GM12878 (cell line): ENCODE data around the gene COL3A1. TPM values are rescaled to one million over a fixed set of nuclear protein-coding genes. Genes with fewer than 3 reads are reported as not detected.

ENCODE experiments used
- ATAC-seq: fragments of 200-7000 bp; cut with Tn5 transposase; 3 replicates; pipeline ENCODE4 v1.9.1; 2020; ENCODE audit warnings: mild to moderate bottlenecking, moderate library complexity
- BruUV-seq: library from RNA; stranded (reverse); fragments of 400-500 nt; replicated peaks from 2 replicates; lab custom pipeline; 2021; lab: Mats Ljungman, UMichigan
- CTCF ChIA-PET: fragments of 300-600 bp; sonication (Branson Sonifier 250); formaldehyde crosslinking; extraction: SDS; loops from one replicate; lab custom pipeline; 2021; ENCODE audit warnings: inconsistent platforms; lab: Yijun Ruan, JAX
- POLR2A ChIA-PET: fragments of 350-600 bp; formaldehyde crosslinking; extraction: SDS; loops from one replicate; lab custom pipeline; 2021; ENCODE audit warnings: inconsistent platforms; lab: Charles Lee
- RAD21 ChIA-PET: fragments of 300-600 bp; sonication (Branson Sonifier 250); formaldehyde crosslinking; loops from one replicate; lab custom pipeline; 2023; ENCODE audit warnings: antibody characterized with exemption; ENCODE audit not compliant: unreplicated experiment; lab: Charles Lee
- SMC1A ChIA-PET: fragments of 300-600 bp; sonication (Branson Sonifier 250); formaldehyde crosslinking; loops from one replicate; lab custom pipeline; 2023; ENCODE audit not compliant: unreplicated experiment, uncharacterized antibody; lab: Charles Lee
- DNase-seq: peaks from one replicate; pipeline ENCODE4 v3.0.0-alpha.2; 2011; ENCODE audit warnings: low read depth, low spot score
- FAIRE-seq: peaks from 3 replicates; lab custom pipeline; 2011; peaks lifted over from hg19 to GRCh38; lab: Jason Lieb, UNC
- H2AFZ ChIP-seq: 2 replicates; pipeline ENCODE4 v1.6.0; 2011; ENCODE audit warnings: low read depth, low read length, control low read depth; ENCODE audit not compliant: control insufficient read depth
- H3K27ac ChIP-seq: 2 replicates; pipeline ENCODE4 v1.5.1; 2011; ENCODE audit warnings: control low read depth; ENCODE audit not compliant: control insufficient read depth, insufficient read depth
- H3K27me3 ChIP-seq, 2 experiments: replicated peaks in 1 of 2; 2 replicates each; pipeline versions ENCODE4 v1.6.0 to v1.6.1; 2011; ENCODE audit warnings: low read length in 1 of 2; ENCODE audit not compliant: control insufficient read depth in 2 of 2, insufficient read depth in 2 of 2
- H3K36me3 ChIP-seq, 2 experiments: 2 replicates each; pipeline ENCODE4 v1.5.1; 2011; ENCODE audit warnings: low read length in 1 of 2; ENCODE audit not compliant: control insufficient read depth in 2 of 2, insufficient read depth in 2 of 2
- H3K4me1 ChIP-seq: 2 replicates; pipeline ENCODE4 v1.6.1; 2011; ENCODE audit warnings: mild to moderate bottlenecking, low read length, moderate library complexity, mixed read lengths; ENCODE audit not compliant: control insufficient read depth, insufficient read depth
- H3K4me2 ChIP-seq: 2 replicates; pipeline ENCODE4 v1.6.0; 2011; ENCODE audit warnings: control low read depth; ENCODE audit not compliant: control insufficient read depth, insufficient read depth
- H3K4me3 ChIP-seq: fragments of 200-600 bp; sonication (generic); 2 replicates; pipeline ENCODE4 v1.5.1; 2016
- H3K79me2 ChIP-seq: 2 replicates; pipeline ENCODE4 v1.6.0; 2011; ENCODE audit warnings: low read length; ENCODE audit not compliant: control insufficient read depth, insufficient read depth
- H3K9ac ChIP-seq: 2 replicates; pipeline ENCODE4 v1.8.0; 2011; ENCODE audit warnings: low read length, control low read depth, mixed read lengths; ENCODE audit not compliant: control insufficient read depth, insufficient read depth
- H3K9me3 ChIP-seq: replicated peaks from 3 replicates; pipeline ENCODE4 v1.5.1; 2011; ENCODE audit warnings: mild to moderate bottlenecking, low read length; ENCODE audit not compliant: control insufficient read depth, insufficient read depth
- H4K20me1 ChIP-seq: 2 replicates; pipeline ENCODE4 v1.6.0; 2011; ENCODE audit not compliant: control insufficient read depth, insufficient read depth
- EED ChIP-seq: sonication (generic); IDR thresholded peaks from 2 replicates; pipeline ENCODE4 v1.6.1; 2016; ENCODE audit warnings: antibody characterized with exemption, low read depth
- IKZF1 ChIP-seq: fragments of 450-650 bp; conservative IDR thresholded peaks from 2 replicates; pipeline ENCODE4 v1.6.1; 2017; ENCODE audit warnings: antibody characterized with exemption, mild to moderate bottlenecking
- JUNB ChIP-seq: IDR thresholded peaks from 2 replicates; pipeline ENCODE4 v1.6.1; 2016; ENCODE audit warnings: antibody characterized with exemption, mild to moderate bottlenecking
- SIX5 ChIP-seq: IDR thresholded peaks from 2 replicates; pipeline ENCODE4 v1.6.1; 2011; ENCODE audit warnings: mild to moderate bottlenecking, low read depth, low read length, moderate library complexity; ENCODE audit not compliant: severe bottlenecking
- SP1 ChIP-seq: IDR thresholded peaks from one replicate; pipeline ENCODE4 v1.6.1; 2011; ENCODE audit warnings: low read depth, low read length
- STAT1 ChIP-seq: fragments of 450-650 bp; conservative IDR thresholded peaks from 2 replicates; pipeline ENCODE4 v1.6.1; 2014; ENCODE audit warnings: antibody characterized with exemption, mild to moderate bottlenecking
- ZSCAN29 ChIP-seq: fragments of 450-650 bp; IDR thresholded peaks from 2 replicates; pipeline ENCODE4 v1.6.1; 2017; ENCODE audit warnings: mild to moderate bottlenecking, moderate library complexity
- WGBS: methylation state at CpG from one replicate; pipeline ENCODE4 v1.1.6; 2016; ENCODE audit warnings: low lambda C conversion rate; ENCODE audit not compliant: insufficient replicate concordance, insufficient coverage; ENCODE audit errors: missing lambda C conversion rate; 5-methylcytosine and 5-hydroxymethylcytosine counted together
- in situ Hi-C: fragments of 300-500 bp; cut with MboI; formaldehyde crosslinking; loops from 9 replicates; pipeline ENCODE4 v1.14.3; 2018; ENCODE audit warnings: mixed read lengths
- intact Hi-C: fragments of 100-400 bp; cut with micrococcal nuclease; formaldehyde crosslinking; loops from one replicate; pipeline ENCODE4 v1.14.2; 2022; ENCODE audit not compliant: unreplicated experiment
- polyA plus RNA-seq, 11 experiments: library from polyadenylated mRNA; depleted of rRNA in 4 of 11; unstranded in 6 of 11; stranded (reverse) in 5 of 11; fragments of >200 nt; fragmentation: Nextera tagmentation in 4 of 11; fragmentation: Illumina TruSeq in 1 of 11; extraction: Ambion mirVana in 4 of 11; extraction: Trizol in 1 of 11; gene quantifications; 1 replicate in 1 of 11; 2 replicates in 10 of 11; pipeline versions ENCODE4 v1.2.1 to v1.2.3, GENCODE V29; 2011 to 2016; ENCODE audit warnings: inconsistent platforms in 2 of 11, missing spikeins in 2 of 11, low read depth in 1 of 11
- total RNA-seq, 4 experiments: library from RNA; depleted of rRNA in 3 of 4; stranded (reverse); fragments of >200 nt in 3 of 4; fragmentation: Illumina TruSeq in 1 of 4; extraction: Trizol in 1 of 4; gene quantifications; 2 replicates each; pipeline versions ENCODE4 v1.2.1 to v1.2.3, GENCODE V29; 2013 to 2021
- TF ChIP-seq, protein P1 (sequence below): IDR thresholded peaks from 2 replicates; pipeline ENCODE4 v1.6.1; 2012; ENCODE audit warnings: low read depth, low read length, improper control_type of control experiment
- TF ChIP-seq, protein P2 (sequence below): IDR thresholded peaks from 2 replicates; pipeline ENCODE4 v1.6.1; 2011; ENCODE audit warnings: borderline replicate concordance, low read depth, mild to moderate bottlenecking, moderate library complexity, mixed read lengths, low read length; ENCODE audit not compliant: insufficient read depth; ENCODE audit errors: extremely low read length
- TF ChIP-seq, protein P3 (sequence below): IDR thresholded peaks from 2 replicates; pipeline ENCODE4 v1.6.1; 2011; ENCODE audit warnings: borderline replicate concordance, low read depth, mild to moderate bottlenecking, moderate library complexity, low read length; ENCODE audit not compliant: insufficient read depth, poor library complexity, severe bottlenecking

The COL3A1 gene
- total and polyA plus RNA-seq, 10 of the 15 experiments (the other 5 are each of a cell fraction or from before 2014, with no cell fraction given): 0.04 to 0.67 (median 0.10) TPM; not detected in 2

DNA sequence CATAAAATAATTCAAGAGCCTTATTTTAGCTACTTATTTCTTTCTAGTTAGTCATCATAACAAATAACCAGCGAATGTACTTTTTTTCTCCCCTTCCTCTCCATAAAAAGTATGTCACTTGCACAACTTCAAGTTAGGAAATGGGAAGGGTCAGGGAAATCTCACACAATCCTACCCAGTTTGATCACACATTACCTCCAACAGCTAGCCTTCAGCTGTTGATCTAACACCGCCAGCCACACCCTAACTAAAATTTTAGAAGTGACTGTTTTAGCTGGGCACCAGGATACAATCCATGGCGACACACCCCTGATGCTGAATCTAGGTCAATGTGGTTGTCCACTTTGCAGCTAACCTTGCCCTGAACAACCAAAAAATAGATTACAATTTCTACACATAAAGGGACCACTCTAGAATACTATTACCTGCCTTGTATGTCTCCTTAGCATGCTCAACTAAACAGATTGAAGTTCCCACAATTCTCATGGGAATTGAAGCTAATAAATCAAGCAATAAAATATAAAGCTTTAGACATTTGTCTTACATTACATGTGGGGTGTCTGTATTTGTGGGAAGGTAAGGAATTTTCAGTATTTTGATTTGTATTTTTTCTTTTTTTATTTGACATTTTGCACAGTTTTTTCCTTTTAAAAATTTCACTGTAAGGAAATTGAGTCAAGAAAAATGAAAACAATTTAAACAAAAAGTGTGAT lies 7.3 kb upstream of the COL3A1 start:
- no peak for FAIRE-seq
- no peak overlapping the region for H3K27ac ChIP-seq
- no peak overlapping the region for H3K4me2 ChIP-seq
- no peak for DNase-seq
- no peaks in the 10 kb centered on the region for H3K27me3 ChIP-seq
- TF ChIP-seq SIX5 (no peak), ZSCAN29 (no peak), IKZF1 (no peak), SP1 (no peak), STAT1 (no peak), JUNB (no peak), EED (no peak)
- TF ChIP-seq, protein P1, sequence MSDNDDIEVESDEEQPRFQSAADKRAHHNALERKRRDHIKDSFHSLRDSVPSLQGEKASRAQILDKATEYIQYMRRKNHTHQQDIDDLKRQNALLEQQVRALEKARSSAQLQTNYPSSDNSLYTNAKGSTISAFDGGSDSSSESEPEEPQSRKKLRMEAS: no peak
- TF ChIP-seq, protein P2, sequence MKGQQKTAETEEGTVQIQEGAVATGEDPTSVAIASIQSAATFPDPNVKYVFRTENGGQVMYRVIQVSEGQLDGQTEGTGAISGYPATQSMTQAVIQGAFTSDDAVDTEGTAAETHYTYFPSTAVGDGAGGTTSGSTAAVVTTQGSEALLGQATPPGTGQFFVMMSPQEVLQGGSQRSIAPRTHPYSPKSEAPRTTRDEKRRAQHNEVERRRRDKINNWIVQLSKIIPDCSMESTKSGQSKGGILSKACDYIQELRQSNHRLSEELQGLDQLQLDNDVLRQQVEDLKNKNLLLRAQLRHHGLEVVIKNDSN: no peak
- TF ChIP-seq, protein P3, sequence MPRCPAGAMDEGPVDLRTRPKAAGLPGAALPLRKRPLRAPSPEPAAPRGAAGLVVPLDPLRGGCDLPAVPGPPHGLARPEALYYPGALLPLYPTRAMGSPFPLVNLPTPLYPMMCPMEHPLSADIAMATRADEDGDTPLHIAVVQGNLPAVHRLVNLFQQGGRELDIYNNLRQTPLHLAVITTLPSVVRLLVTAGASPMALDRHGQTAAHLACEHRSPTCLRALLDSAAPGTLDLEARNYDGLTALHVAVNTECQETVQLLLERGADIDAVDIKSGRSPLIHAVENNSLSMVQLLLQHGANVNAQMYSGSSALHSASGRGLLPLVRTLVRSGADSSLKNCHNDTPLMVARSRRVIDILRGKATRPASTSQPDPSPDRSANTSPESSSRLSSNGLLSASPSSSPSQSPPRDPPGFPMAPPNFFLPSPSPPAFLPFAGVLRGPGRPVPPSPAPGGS: no peak
- RAD21 ChIA-PET: interaction anchor here (1.2 kb wide), 1 partner anchor 11 kb away, joined by 5 read pairs; no protein-coding TSS in a partner anchor
- POLR2A ChIA-PET: no interaction called here
- CTCF ChIA-PET: interaction anchor here (1.2 to 3.3 kb wide), 4 partner anchors 9 to 18 kb away, joined by 3 to 11 read pairs (median 7); no protein-coding TSS in a partner anchor
- H3K4me1 ChIP-seq: no peaks in the 10 kb centered on the region
- H3K79me2 ChIP-seq: no peaks in the 10 kb centered on the region
- ATAC-seq: no peak
- 0% methylated on average over 3 of the region's 3 CpGs for WGBS
- SMC1A ChIA-PET: interaction anchor here (1.1 to 1.7 kb wide), 6 partner anchors 9 to 201 kb away, joined by 3 to 6 read pairs (median 4); no protein-coding TSS in a partner anchor
- no peak overlapping the region for H3K9ac ChIP-seq
- H3K9me3 ChIP-seq: no peaks in the 10 kb centered on the region
- BruUV-seq: no TSS peak
- H3K4me3 ChIP-seq: no peak overlapping the region
- in situ Hi-C loops: no loop called here
- H4K20me1 ChIP-seq: no peaks in the 10 kb centered on the region
- intact Hi-C loops: no loop called here
- no peaks in the 10 kb centered on the region for H3K36me3 ChIP-seq
- H2AFZ ChIP-seq: no peak overlapping the region
